Endothelial cell of umbilical vein (primary cell): Measurements from ENCODE around the gene ANKRD16. TPM values are rescaled to one million over a fixed set of nuclear protein-coding genes. Genes with fewer than 3 reads are reported as not detected.

Experiments
- BruUV-seq: library from RNA; stranded (reverse); fragments of 400-500 nt; replicated peaks from 2 replicates; lab custom pipeline; 2021; lab: Mats Ljungman, UMichigan
- CTCF ChIA-PET: fragments of 300-600, 350-600 bp; sonication (Branson Sonifier 250); formaldehyde crosslinking; loops from one replicate; lab custom pipeline; 2021; ENCODE audit warnings: antibody characterized with exemption, inconsistent platforms; lab: Charles Lee
- POLR2A ChIA-PET: fragments of 300-600, 350-600 bp; sonication (Branson Sonifier 250); formaldehyde crosslinking; loops from one replicate; lab custom pipeline; 2021; ENCODE audit warnings: antibody characterized with exemption, inconsistent platforms; lab: Charles Lee
- DNase-seq: peaks from one replicate; pipeline ENCODE4 v3.0.0-alpha.2; 2011; ENCODE audit warnings: low read depth, low spot score
- FAIRE-seq: peaks from 2 replicates; lab custom pipeline; 2011; peaks lifted over from hg19 to GRCh38; lab: Jason Lieb, UNC
- H2AFZ ChIP-seq: 2 replicates; pipeline ENCODE4 v1.6.0; 2012; ENCODE audit warnings: low read depth, low read length, control low read depth, inconsistent platforms
- H3K27ac ChIP-seq: 2 replicates; pipeline ENCODE4 v1.5.1; 2011; ENCODE audit warnings: low read depth, mild to moderate bottlenecking, control low read depth, low read length, moderate library complexity; ENCODE audit not compliant: insufficient read depth
- H3K27me3 ChIP-seq, 2 experiments: 2 replicates each; pipeline versions ENCODE4 v1.6.0 to v1.6.1; 2011; ENCODE audit warnings: low read length in 2 of 2, mixed read lengths in 1 of 2; ENCODE audit not compliant: control insufficient read depth in 2 of 2, insufficient read depth in 2 of 2
- H3K36me3 ChIP-seq, 2 experiments: 2 replicates in 1 of 2; 3 replicates in 1 of 2; pipeline ENCODE4 v1.5.1; 2011; ENCODE audit warnings: low read length in 2 of 2, mild to moderate bottlenecking in 1 of 2, moderate library complexity in 1 of 2; ENCODE audit not compliant: control insufficient read depth in 2 of 2, insufficient read depth in 2 of 2; ENCODE audit errors: extremely low read depth in 1 of 2
- H3K4me1 ChIP-seq: 3 replicates; pipeline ENCODE4 v1.5.1; 2011; ENCODE audit warnings: mild to moderate bottlenecking, low read length; ENCODE audit not compliant: control insufficient read depth, insufficient read depth; ENCODE audit errors: extremely low read depth
- H3K4me2 ChIP-seq: 2 replicates; pipeline ENCODE4 v1.6.1; 2011; ENCODE audit warnings: low read length, control low read depth, mixed read lengths; ENCODE audit not compliant: insufficient read depth
- H3K4me3 ChIP-seq, 3 experiments: fragments of 200-600 bp in 1 of 3; sonication (generic), shearing (Covaris generic) in 1 of 3; replicated peaks in 1 of 3; 2 replicates each; pipeline ENCODE4 v1.5.1; 2011 to 2016; ENCODE audit warnings: control low read depth in 3 of 3, low read length in 3 of 3, mild to moderate bottlenecking in 2 of 3, inconsistent platforms in 1 of 3, low read depth in 1 of 3, moderate library complexity in 1 of 3; ENCODE audit not compliant: insufficient read depth in 1 of 3
- H3K79me2 ChIP-seq: 2 replicates; pipeline ENCODE4 v1.6.0; 2012; ENCODE audit warnings: low read length, inconsistent platforms; ENCODE audit not compliant: control insufficient read depth, insufficient read depth
- H3K9ac ChIP-seq: replicated peaks from 2 replicates; pipeline ENCODE3; 2011; ENCODE audit warnings: low read length, control low read depth; ENCODE audit not compliant: insufficient read depth; ENCODE audit errors: extremely low read depth
- H3K9me1 ChIP-seq: replicated peaks from 3 replicates; pipeline ENCODE4 v1.6.0; 2011; ENCODE audit warnings: mild to moderate bottlenecking, low read length; ENCODE audit not compliant: control insufficient read depth, insufficient read depth; ENCODE audit errors: extremely low read depth
- H3K9me3 ChIP-seq: replicated peaks from 2 replicates; pipeline ENCODE4 v1.5.1; 2012; ENCODE audit warnings: low read length, inconsistent platforms; ENCODE audit not compliant: control insufficient read depth, insufficient read depth
- H4K20me1 ChIP-seq: replicated peaks from 2 replicates; pipeline ENCODE3; 2011; ENCODE audit warnings: mild to moderate bottlenecking, low read length; ENCODE audit not compliant: control insufficient read depth, insufficient read depth; ENCODE audit errors: extremely low read depth
- EZH2 ChIP-seq: IDR thresholded peaks from 2 replicates; pipeline ENCODE4 v1.6.1; 2012; ENCODE audit warnings: borderline replicate concordance, low read depth, mild to moderate bottlenecking, moderate library complexity, low read length, inconsistent platforms; ENCODE audit not compliant: severe bottlenecking
- FOS ChIP-seq: IDR thresholded peaks from 2 replicates; pipeline ENCODE4 v1.6.1; 2011; ENCODE audit warnings: mild to moderate bottlenecking, low read length, moderate library complexity, borderline replicate concordance; ENCODE audit not compliant: insufficient read depth
- GATA2 ChIP-seq: IDR thresholded peaks from 2 replicates; pipeline ENCODE4 v1.7.0; 2011; ENCODE audit warnings: low read depth, mild to moderate bottlenecking, moderate library complexity, mixed read lengths, low read length; ENCODE audit not compliant: insufficient read length, insufficient read depth
- JUN ChIP-seq: IDR thresholded peaks from 2 replicates; pipeline ENCODE4 v1.6.1; 2011; ENCODE audit warnings: borderline replicate concordance, low read depth; ENCODE audit not compliant: insufficient read length, insufficient read depth
- MAX ChIP-seq: IDR thresholded peaks from 2 replicates; pipeline ENCODE4 v1.6.1; 2011; ENCODE audit not compliant: insufficient read depth, insufficient read length
- MYC ChIP-seq: IDR thresholded peaks from one replicate; pipeline ENCODE4 v1.6.1; 2011; ENCODE audit warnings: mild to moderate bottlenecking, low read depth, low read length
- POLR2A ChIP-seq: IDR thresholded peaks from 2 replicates; pipeline ENCODE4 v1.6.1; 2012; ENCODE audit warnings: low read depth, mild to moderate bottlenecking, control low read depth, low read length
- POLR2AphosphoS5 ChIP-seq: IDR thresholded peaks from 2 replicates; pipeline ENCODE4 v1.6.1; 2012; ENCODE audit warnings: low read depth, mild to moderate bottlenecking, control low read depth, low read length, moderate library complexity; ENCODE audit not compliant: insufficient read depth
- dilution Hi-C: fragments of 300-500 bp; cut with MboI; formaldehyde crosslinking; loops from one replicate; pipeline ENCODE4 v1.15.0; 2019; ENCODE audit warnings: low sequenced_read_pairs; ENCODE audit not compliant: extremely low pct_ligation_motif_present
- intact Hi-C: fragments of 100-400 bp; cut with micrococcal nuclease; formaldehyde crosslinking; loops from one replicate; pipeline ENCODE4 v1.10.0; 2022
- polyA plus RNA-seq, 4 experiments: library from polyadenylated mRNA; depleted of rRNA in 3 of 4; stranded (reverse) in 3 of 4; unstranded in 1 of 4; fragments of >200 nt; gene quantifications; 2 replicates each; pipeline versions ENCODE4 v1.2.1 to v1.2.3, GENCODE V29; 2011 to 2012; ENCODE audit warnings: missing spikeins in 1 of 4
- total RNA-seq: library from RNA; stranded (reverse); gene quantifications from 2 replicates; pipeline ENCODE4 v1.2.3, GENCODE V29; 2021
- TF ChIP-seq, protein P1 (sequence below), 2 donors: IDR thresholded peaks; 1 replicate in 1 of 2; 2 replicates in 1 of 2; pipeline ENCODE4 v1.5.1; 2011; ENCODE audit warnings: low read length in 2 of 2, mild to moderate bottlenecking in 2 of 2, moderate library complexity in 2 of 2, control low read depth in 1 of 2, inconsistent platforms in 1 of 2, low read depth in 1 of 2; ENCODE audit not compliant: insufficient read depth in 1 of 2; ENCODE audit errors: extremely low read depth in 1 of 2

The ANKRD16 gene
- total and polyA plus RNA-seq, 2 donors (not counting 3 experiments of a cell fraction or from before 2014, with no cell fraction given), result 6.9 to 8.0 TPM

DNA sequence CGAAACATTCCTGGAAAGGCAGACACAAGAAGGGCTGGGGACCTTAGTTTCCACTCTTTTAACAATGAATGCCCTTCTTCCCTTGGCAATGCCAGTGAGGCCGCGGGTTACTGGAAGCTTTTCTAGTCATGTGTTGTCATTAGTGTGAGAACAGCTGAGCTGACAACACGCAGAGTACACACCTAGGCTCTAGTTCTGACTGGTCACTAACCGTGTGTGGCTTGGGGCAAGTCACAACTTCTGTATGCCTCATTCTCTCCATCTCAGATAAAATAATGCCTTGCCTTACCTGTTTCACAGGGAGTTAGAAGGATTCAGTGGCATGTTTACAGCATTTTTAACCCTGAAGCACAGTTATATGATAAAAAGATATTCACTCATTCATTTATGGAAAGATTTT, 32.1 kb upstream of the ANKRD16 start:
- dilution Hi-C loops, result no loop called here

DNA sequence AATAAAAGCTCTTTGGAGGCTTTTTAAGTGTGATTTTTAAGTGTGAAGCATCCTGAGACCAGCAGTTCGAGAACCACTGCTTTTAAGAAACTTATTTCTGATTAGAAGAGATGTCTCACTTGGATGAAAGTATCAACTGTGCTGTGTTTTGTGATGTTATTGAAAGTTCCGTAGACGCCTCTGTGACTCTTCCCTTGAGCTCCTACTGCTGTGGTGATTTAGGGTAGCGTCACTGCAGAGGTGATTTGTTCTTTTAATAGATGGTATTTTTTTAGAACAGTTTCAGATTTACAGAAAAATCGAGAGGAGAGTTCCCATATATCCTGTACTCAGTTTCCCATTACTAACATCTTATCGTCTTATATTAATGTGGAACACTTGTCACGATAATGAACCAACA, 29.9 kb upstream of the ANKRD16 start:
- no peaks in the 10 kb centered on the region for H3K9me3 ChIP-seq
- intact Hi-C loops, result no loop called here
- H3K27me3 ChIP-seq, result no peaks in the 10 kb centered on the region
- H4K20me1 ChIP-seq, result no peaks in the 10 kb centered on the region
- dilution Hi-C loops, result no loop called here
- DNase-seq (no peak), FAIRE-seq (no peak)
- ChIA-PET POLR2A (no interaction called here), CTCF (interaction anchor here (1.2 kb wide), 1 partner anchor 11 kb away, joined by 3 read pairs; no protein-coding TSS in a partner anchor)
- no TSS peak for BruUV-seq
- no peak overlapping the region for H3K9ac ChIP-seq
- H3K79me2 ChIP-seq, result no peaks in the 10 kb centered on the region
- H3K36me3 ChIP-seq, result peaks cover 30 to 71% of the 10 kb centered on the region in 2 experiments
- TF ChIP-seq MAX, result no peak
- no peak for TF ChIP-seq JUN
- no peak for TF ChIP-seq MYC
- TF ChIP-seq FOS, result no peak
- no peak for TF ChIP-seq POLR2A
- no peak for TF ChIP-seq GATA2
- TF ChIP-seq EZH2, result no peak
- TF ChIP-seq, protein P1, sequence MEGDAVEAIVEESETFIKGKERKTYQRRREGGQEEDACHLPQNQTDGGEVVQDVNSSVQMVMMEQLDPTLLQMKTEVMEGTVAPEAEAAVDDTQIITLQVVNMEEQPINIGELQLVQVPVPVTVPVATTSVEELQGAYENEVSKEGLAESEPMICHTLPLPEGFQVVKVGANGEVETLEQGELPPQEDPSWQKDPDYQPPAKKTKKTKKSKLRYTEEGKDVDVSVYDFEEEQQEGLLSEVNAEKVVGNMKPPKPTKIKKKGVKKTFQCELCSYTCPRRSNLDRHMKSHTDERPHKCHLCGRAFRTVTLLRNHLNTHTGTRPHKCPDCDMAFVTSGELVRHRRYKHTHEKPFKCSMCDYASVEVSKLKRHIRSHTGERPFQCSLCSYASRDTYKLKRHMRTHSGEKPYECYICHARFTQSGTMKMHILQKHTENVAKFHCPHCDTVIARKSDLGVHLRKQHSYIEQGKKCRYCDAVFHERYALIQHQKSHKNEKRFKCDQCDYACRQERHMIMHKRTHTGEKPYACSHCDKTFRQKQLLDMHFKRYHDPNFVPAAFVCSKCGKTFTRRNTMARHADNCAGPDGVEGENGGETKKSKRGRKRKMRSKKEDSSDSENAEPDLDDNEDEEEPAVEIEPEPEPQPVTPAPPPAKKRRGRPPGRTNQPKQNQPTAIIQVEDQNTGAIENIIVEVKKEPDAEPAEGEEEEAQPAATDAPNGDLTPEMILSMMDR (IDR thresholded peaks at IDR 0.05; ENCODE audit: extremely low read depth in 1 of 2, insufficient read depth in 1 of 2, low read depth in 1 of 2, low read length in 2 of 2), result no peak
- TF ChIP-seq POLR2AphosphoS5, result no peak
- H3K9me1 ChIP-seq, result no peaks in the 10 kb centered on the region
- no peak overlapping the region for H3K27ac ChIP-seq
- H2AFZ ChIP-seq, result no peak overlapping the region
- H3K4me2 ChIP-seq, result no peak overlapping the region
- H3K4me1 ChIP-seq, result peaks cover 3% of the 10 kb centered on the region
- no peak overlapping the region for H3K4me3 ChIP-seq

More for the DNA sequence above, 32.1 kb upstream of the ANKRD16 start:
- BruUV-seq, result no TSS peak
- intact Hi-C loops, result no loop called here
- ChIA-PET POLR2A (no interaction called here), CTCF (no interaction called here)
- Histone ChIP-seq H3K4me3 (no peak overlapping the region), H3K27ac (no peak overlapping the region), H3K27me3 (no peaks in the 10 kb centered on the region), H3K9me3 (no peaks in the 10 kb centered on the region), H4K20me1 (no peaks in the 10 kb centered on the region), H3K4me1 (no peaks in the 10 kb centered on the region), H3K79me2 (no peaks in the 10 kb centered on the region), H2AFZ (no peak overlapping the region), H3K9ac (no peak overlapping the region), H3K9me1 (no peaks in the 10 kb centered on the region), H3K4me2 (no peak overlapping the region), H3K36me3 (peaks cover 21 to 67% of the 10 kb centered on the region in 2 experiments)
- DNase-seq (no peak), FAIRE-seq (no peak)
- TF ChIP-seq, protein P1 (IDR thresholded peaks at IDR 0.05; ENCODE audit: extremely low read depth in 1 of 2, insufficient read depth in 1 of 2, low read depth in 1 of 2, low read length in 2 of 2), result no peak
- TF ChIP-seq MYC (no peak), POLR2AphosphoS5 (no peak), EZH2 (no peak), JUN (no peak)
